Small intestine (tissue), 7 donors: ENCODE data around the gene RRAS2. TPM values are rescaled to one million over a fixed set of nuclear protein-coding genes. Genes with fewer than 3 reads are reported as not detected.
A peak's percentile ranks its signal among the peaks of the same experiment; 100 is the strongest.

ENCODE experiments used
- DNase-seq, 2 donors: peaks; one replicate each; pipeline versions ENCODE4 v3.0.0 to v3.0.0-alpha.2; 2013
- FAIRE-seq: peaks from 2 replicates; lab custom pipeline; 2012; peaks lifted over from hg19 to GRCh38; lab: Jason Lieb, UNC
- H3K27ac ChIP-seq, 3 donors: one replicate each; pipeline ENCODE4 v1.5.1; 2013; ENCODE audit warnings: low read length in 2 of 3, mild to moderate bottlenecking in 2 of 3, control low read depth in 1 of 3, inconsistent platforms in 1 of 3, low read depth in 1 of 3, moderate library complexity in 1 of 3
- H3K27me3 ChIP-seq, 3 donors: one replicate each; pipeline ENCODE4 v1.6.1; 2013; ENCODE audit warnings: low read length in 3 of 3, inconsistent platforms in 1 of 3; ENCODE audit not compliant: control insufficient read depth in 3 of 3, insufficient read depth in 3 of 3
- H3K36me3 ChIP-seq, 3 donors: one replicate each; pipeline ENCODE4 v1.6.1; 2013; ENCODE audit warnings: low read length in 3 of 3, inconsistent platforms in 1 of 3, low read depth in 1 of 3, mild to moderate bottlenecking in 1 of 3, moderate library complexity in 1 of 3; ENCODE audit not compliant: control insufficient read depth in 3 of 3, insufficient read depth in 2 of 3
- H3K4me1 ChIP-seq, 3 donors: one replicate each; pipeline ENCODE4 v1.6.1; 2013; ENCODE audit warnings: low read length in 2 of 3, inconsistent platforms in 1 of 3, low read depth in 1 of 3, mild to moderate bottlenecking in 1 of 3, moderate library complexity in 1 of 3; ENCODE audit not compliant: control insufficient read depth in 3 of 3, insufficient read depth in 2 of 3
- H3K4me3 ChIP-seq, 3 donors: one replicate each; pipeline ENCODE4 v1.5.1; 2013; ENCODE audit warnings: low read length in 3 of 3, control low read depth in 1 of 3, inconsistent platforms in 1 of 3, low read depth in 1 of 3, mild to moderate bottlenecking in 1 of 3, moderate library complexity in 1 of 3
- H3K9me3 ChIP-seq, 2 donors: one replicate each; pipeline ENCODE4 v1.6.1; 2013; ENCODE audit warnings: low read depth in 1 of 2, low read length in 1 of 2; ENCODE audit not compliant: control insufficient read depth in 2 of 2, insufficient read depth in 1 of 2
- WGBS, 3 donors: extraction: QIAGEN DNeasy Blood & Tissue Kit; methylation state at CpG; one replicate each; pipeline ENCODE4 v1.1.7; 2013; 5-methylcytosine and 5-hydroxymethylcytosine counted together
- polyA plus RNA-seq, 4 donors: library from polyadenylated mRNA; stranded (reverse) in 3 of 4; unstranded in 1 of 4; fragments of 200-250 nt in 3 of 4; fragments of 120-200 nt in 1 of 4; gene quantifications; one replicate each; pipeline versions ENCODE4 v1.2.1 to v1.2.3, GENCODE V29; 2013
- donor health status: healthy with polysubstance abuse.
- donor health status: control.
- donor health status: control.
- donor health status: Bipolar disorder and iron deficiency.
- donor health status: healthy.

Gene RRAS2
- polyA plus RNA-seq, 4 donors: 16.1 to 64.0 (median 36.3) TPM

DNA sequence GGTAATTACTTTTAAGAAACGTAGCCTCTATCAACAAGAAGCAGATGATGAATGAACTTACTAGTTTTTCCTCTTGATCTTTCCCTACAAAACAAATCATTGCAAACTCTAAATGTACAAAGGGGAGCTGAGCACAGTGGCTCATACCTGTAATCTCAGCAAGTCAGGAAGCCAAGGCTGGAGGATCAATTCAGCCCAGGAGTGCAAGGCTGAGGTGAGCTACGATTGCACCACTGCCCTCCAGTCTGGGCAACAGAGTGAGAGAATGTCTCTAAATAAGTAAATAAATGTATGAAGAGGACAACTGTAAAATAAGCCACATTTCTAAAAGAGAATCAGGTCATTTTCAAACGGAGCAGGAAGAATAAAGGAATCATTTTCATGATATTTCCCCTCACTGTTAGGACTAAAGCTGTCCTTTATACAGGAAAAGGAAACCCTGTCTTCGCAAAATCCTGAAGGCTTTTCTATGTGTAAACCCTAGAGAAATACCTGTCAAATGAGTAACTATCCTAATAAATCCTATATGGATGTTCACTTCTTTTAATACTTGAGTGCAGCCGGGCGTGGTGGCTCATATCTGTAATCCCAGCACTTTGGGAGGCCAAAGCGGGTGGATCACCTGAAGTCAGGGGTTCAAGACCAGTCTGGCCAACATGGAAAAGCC lies 41.2 kb downstream of the RRAS2 start:
- FAIRE-seq (no peak), DNase-seq (no peak)
- H3K9me3 ChIP-seq: no peaks in the 10 kb centered on the region
- WGBS, 3 donors: 82 to 84% (median 83%) methylated on average over 7 of the region's 7 CpGs
- H3K4me3 ChIP-seq: no peak overlapping the region
- H3K27ac ChIP-seq: no peak overlapping the region
- no peaks in the 10 kb centered on the region for H3K27me3 ChIP-seq
- H3K4me1 ChIP-seq: peaks cover 0 to 3% (median 0%) of the 10 kb centered on the region in 3 donors
- H3K36me3 ChIP-seq: no peaks in the 10 kb centered on the region

DNA sequence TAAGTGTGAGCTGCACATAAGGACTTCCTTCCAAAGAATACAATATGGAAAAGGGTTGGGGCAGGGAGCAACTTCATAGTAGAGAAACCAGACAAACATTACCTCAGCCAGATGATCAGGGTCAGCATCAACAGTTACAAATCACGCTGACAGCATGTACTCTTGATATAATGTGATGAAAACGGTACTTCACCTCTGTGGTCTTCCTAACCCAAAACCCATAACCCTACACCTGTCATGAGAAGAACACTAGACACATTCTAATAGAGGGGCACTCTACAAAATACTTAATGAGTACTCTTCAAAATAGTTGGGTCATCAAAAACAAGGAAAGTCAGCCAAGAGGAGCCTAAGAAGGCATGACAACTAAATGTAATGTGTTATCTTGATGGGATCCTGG lies 43.9 kb downstream of the RRAS2 start:
- H3K27me3 ChIP-seq: no peaks in the 10 kb centered on the region
- no peaks in the 10 kb centered on the region for H3K36me3 ChIP-seq
- peaks cover 5 to 9% (median 6%) of the 10 kb centered on the region in 3 donors for H3K4me1 ChIP-seq
- no peak overlapping the region for H3K27ac ChIP-seq
- H3K9me3 ChIP-seq: no peaks in the 10 kb centered on the region
- FAIRE-seq (no peak), DNase-seq (no peak)
- 85 to 88% (median 86%) methylated on average over 2 of the region's 2 CpGs for WGBS, 3 donors
- H3K4me3 ChIP-seq: no peak overlapping the region

DNA sequence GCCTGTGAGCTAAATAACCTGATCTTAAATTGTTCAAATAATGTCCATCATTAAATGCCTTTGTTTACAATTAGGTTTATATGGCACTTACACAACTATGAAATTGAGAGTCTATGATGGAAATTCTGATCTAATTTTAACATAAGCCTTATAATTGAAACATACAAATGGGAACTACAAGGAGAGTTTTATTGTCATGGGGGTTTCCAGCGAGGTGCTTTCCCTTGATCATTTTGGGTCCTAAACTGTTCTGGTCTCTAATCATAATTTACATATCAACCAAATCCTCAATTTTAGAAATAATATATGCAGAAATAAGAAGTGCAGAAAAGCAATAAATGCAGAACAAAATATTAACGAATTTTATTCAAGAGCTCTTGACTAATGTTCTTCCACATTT lies 44.9 kb downstream of the RRAS2 start:
- Histone ChIP-seq H3K36me3 (no peaks in the 10 kb centered on the region), H3K27ac (no peak overlapping the region), H3K4me3 (no peak overlapping the region), H3K27me3 (no peaks in the 10 kb centered on the region), H3K4me1 (peaks cover 9 to 19% (median 11%) of the 10 kb centered on the region in 3 donors), H3K9me3 (no peaks in the 10 kb centered on the region)
- WGBS, 3 donors: 74 to 83% (median 76%) methylated on average over 2 of the region's 2 CpGs
- DNase-seq: no peak
- no peak for FAIRE-seq

DNA sequence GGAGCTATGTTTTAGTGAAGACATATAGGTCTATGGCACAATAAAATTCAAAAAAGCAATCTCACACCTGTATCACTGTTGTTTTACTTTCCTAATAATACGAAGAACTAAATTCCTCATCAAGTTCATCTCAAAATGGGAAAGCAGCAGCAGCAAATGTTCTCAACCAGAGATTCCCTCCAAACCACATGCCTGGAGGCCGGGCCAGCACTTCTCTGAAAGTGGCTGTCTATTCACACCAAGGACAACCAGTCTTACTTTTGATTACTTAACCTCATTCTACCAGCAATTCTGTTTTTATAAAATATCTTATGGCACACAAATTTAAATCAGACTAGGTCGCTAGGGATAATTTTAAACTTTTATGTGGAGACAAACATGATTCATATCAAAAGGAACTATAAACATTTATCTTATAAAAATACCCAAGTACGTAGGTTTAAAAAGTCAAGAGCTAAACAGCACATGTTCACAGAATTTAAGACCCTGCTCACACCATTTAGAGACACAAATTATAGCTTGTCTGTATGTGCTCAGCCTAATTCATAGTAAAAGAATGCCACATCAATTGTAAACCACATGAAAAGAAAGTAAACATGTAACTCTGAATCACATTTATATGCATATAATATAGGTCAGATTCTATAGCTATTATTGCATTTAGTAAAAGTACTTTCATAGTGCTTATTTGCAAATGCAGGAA lies 46.1 kb downstream of the RRAS2 start:
- H3K27ac ChIP-seq: no peak overlapping the region
- H3K4me1 ChIP-seq: peaks cover 11 to 29% (median 11%) of the 10 kb centered on the region in 3 donors
- DNase-seq: no peak
- H3K4me3 ChIP-seq: no peak overlapping the region
- no peaks in the 10 kb centered on the region for H3K9me3 ChIP-seq
- FAIRE-seq: no peak
- H3K27me3 ChIP-seq: no peaks in the 10 kb centered on the region
- WGBS, 3 donors: 66 to 86% (median 68%) methylated on average over 4 of the region's 4 CpGs
- H3K36me3 ChIP-seq: no peaks in the 10 kb centered on the region

DNA sequence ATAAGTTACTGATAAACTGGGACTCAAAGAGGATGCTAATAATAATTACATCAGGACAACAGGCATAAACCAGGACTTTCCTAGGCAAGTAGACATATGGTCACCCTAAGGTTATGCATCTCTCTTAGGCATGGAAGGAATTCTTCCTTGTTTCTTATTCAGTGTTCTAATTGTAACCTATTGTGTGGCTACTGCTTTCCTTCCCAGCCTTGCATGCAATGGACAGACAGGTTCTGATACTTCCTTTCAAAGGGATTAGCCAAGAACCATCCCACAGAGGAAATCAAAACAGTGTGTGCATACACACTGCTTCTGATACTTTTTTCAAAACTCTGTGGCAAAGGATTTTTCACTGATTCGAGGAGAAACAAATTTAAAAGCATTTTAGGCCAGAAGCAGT lies 48.3 kb downstream of the RRAS2 start:
- WGBS, 3 donors: 77 to 86% (median 79%) methylated on average over 1 of the region's 1 CpG
- no peaks in the 10 kb centered on the region for H3K36me3 ChIP-seq
- DNase-seq (peak in 1 of 2 donors; percentile 49), FAIRE-seq (no peak)
- H3K27ac ChIP-seq: no peak overlapping the region
- no peak overlapping the region for H3K4me3 ChIP-seq
- H3K9me3 ChIP-seq: no peaks in the 10 kb centered on the region
- H3K27me3 ChIP-seq: no peaks in the 10 kb centered on the region
- peaks cover 11 to 29% (median 11%) of the 10 kb centered on the region in 3 donors for H3K4me1 ChIP-seq

DNA sequence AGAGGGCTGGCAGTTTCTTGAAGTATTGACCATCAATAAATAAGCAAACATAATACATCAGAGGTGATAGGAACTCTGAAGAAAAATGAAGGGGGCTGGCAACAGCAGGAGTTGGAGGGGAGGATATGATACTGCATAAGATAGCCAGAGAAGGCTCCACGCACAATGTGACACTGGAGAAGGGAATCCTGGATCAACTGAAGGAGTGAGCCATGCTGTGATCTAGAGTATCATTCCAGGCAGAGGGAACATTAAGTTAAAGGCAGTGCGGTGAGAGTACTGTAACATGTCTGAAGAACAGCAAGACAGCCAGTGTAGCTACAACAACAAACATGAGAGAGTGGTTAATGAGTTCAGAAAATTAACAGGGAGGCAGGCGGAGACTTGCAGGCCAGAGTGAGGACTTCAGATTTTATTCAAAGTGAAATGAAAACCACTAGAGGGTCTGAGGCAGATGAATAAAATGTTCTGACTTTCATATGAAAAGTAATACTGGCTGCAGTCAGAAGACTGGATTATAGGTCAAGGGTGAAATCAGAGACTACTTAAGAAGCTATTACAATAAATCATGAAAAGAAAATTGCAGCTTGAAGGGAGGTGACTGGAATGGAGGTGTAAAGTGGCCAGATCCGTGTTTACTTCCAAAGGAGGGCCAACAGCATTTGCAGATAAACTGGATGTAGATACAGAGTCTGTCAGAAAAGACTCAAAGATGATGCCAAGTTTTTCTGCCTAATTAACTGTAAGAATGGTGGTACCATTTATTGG lies 49.4 kb downstream of the RRAS2 start:
- no peak overlapping the region for H3K4me3 ChIP-seq
- peak overlapping the region in 1 of 3 donors; percentile 19 for H3K27ac ChIP-seq
- H3K27me3 ChIP-seq: no peaks in the 10 kb centered on the region
- peaks cover 11 to 29% (median 11%) of the 10 kb centered on the region in 3 donors for H3K4me1 ChIP-seq
- H3K36me3 ChIP-seq: no peaks in the 10 kb centered on the region
- FAIRE-seq (no peak), DNase-seq (no peak)
- WGBS, 3 donors: 71 to 90% (median 84%) methylated on average over 4 of the region's 4 CpGs
- no peaks in the 10 kb centered on the region for H3K9me3 ChIP-seq

DNA sequence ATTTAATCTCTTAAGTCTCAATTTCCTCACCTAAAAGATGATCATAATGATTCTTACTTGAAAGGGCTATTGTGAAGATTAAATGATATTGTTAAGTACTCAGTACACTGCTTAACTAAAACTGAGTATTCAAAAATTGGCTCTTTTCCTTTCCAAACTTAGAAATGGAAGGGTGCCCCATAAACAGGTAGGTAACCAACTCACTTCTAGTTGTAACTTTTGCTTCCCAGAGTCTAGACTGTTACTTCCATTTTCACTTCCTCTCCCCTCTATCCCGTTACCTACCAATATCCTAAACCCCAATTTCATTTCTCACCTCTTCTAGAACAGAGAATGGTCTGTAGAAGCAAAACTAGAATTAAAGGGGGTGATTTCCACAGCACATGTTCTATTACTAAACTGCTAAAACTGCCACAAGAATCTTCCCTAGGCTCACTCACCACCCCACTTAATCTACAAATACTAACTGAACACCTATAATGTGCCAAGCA lies 50.0 kb downstream of the RRAS2 start:
- H3K27me3 ChIP-seq: no peaks in the 10 kb centered on the region
- FAIRE-seq (no peak), DNase-seq (no peak)
- no peaks in the 10 kb centered on the region for H3K9me3 ChIP-seq
- H3K4me3 ChIP-seq: no peak overlapping the region
- H3K36me3 ChIP-seq: no peaks in the 10 kb centered on the region
- peaks cover 11 to 29% (median 11%) of the 10 kb centered on the region in 3 donors for H3K4me1 ChIP-seq
- peak overlapping the region in 1 of 3 donors; percentile 39 for H3K27ac ChIP-seq
- 76 to 81% (median 78%) methylated on average over 1 of the region's 1 CpG for WGBS, 3 donors
